ENCODE measurements around the gene OCA2.
"Not testable (repeated sequence)": the region's sequence is repeated elsewhere in the genome, so short reads cannot be mapped to it uniquely, and the experiment has no call there.

The OCA2 gene

GRCh38 chr15:27855137-27855536 lies 244.0 kb downstream of the OCA2 start:
- H3K9ac ChIP-seq (ENCODE audit: low read length in 2 of 2), result no peak overlapping the region
- no peak overlapping the region for H3K4me3 ChIP-seq (ENCODE audit: low read length in 2 of 2)
- no peak overlapping the region for H3K27ac ChIP-seq (ENCODE audit: low read length)
- no peaks in the 10 kb centered on the region for H3K27me3 ChIP-seq (ENCODE audit: control insufficient read depth in 1 of 2, insufficient read depth in 2 of 2, low read length in 2 of 2)
- no peaks in the 10 kb centered on the region for H3K36me3 ChIP-seq (ENCODE audit: control insufficient read depth in 2 of 2, insufficient read depth in 2 of 2, low read length in 2 of 2)
- H3K4me1 ChIP-seq (ENCODE audit: control insufficient read depth, insufficient read depth, low read length), result no peaks in the 10 kb centered on the region
- peaks cover 3 to 4% of the 10 kb centered on the region in 2 donors for H3K9me3 ChIP-seq (ENCODE audit: control insufficient read depth in 2 of 2, low read length in 2 of 2)

- peaks cover 4 to 5% of the 10 kb centered on the region in 2 donors for H3K9me3 ChIP-seq (ENCODE audit: control insufficient read depth in 2 of 2, low read length in 2 of 2)
- H3K9ac ChIP-seq (ENCODE audit: low read length in 2 of 2), result no peak overlapping the region
- H3K4me3 ChIP-seq (ENCODE audit: low read length in 2 of 2), result no peak overlapping the region
- H3K4me1 ChIP-seq (ENCODE audit: control insufficient read depth, insufficient read depth, low read length), result no peaks in the 10 kb centered on the region
- H3K27ac ChIP-seq (ENCODE audit: low read length), result no peak overlapping the region
- H3K27me3 ChIP-seq (ENCODE audit: control insufficient read depth in 1 of 2, insufficient read depth in 2 of 2, low read length in 2 of 2), result no peaks in the 10 kb centered on the region
- H3K36me3 ChIP-seq (ENCODE audit: control insufficient read depth in 2 of 2, insufficient read depth in 2 of 2, low read length in 2 of 2), result no peaks in the 10 kb centered on the region
Observed at GRCh38 chr15:27854601-27855000, 244.5 kb downstream of the OCA2 start.

- Histone ChIP-seq H3K36me3 (ENCODE audit: control insufficient read depth in 2 of 2, insufficient read depth in 2 of 2, low read length in 2 of 2) (no peaks in the 10 kb centered on the region), H3K9me3 (ENCODE audit: control insufficient read depth in 2 of 2, low read length in 2 of 2) (peaks cover 4 to 5% of the 10 kb centered on the region in 2 donors), H3K9ac (ENCODE audit: low read length in 2 of 2) (no peak overlapping the region), H3K4me1 (ENCODE audit: control insufficient read depth, insufficient read depth, low read length) (no peaks in the 10 kb centered on the region), H3K27me3 (ENCODE audit: control insufficient read depth in 1 of 2, insufficient read depth in 2 of 2, low read length in 2 of 2) (no peaks in the 10 kb centered on the region), H3K27ac (ENCODE audit: low read length) (no peak overlapping the region), H3K4me3 (ENCODE audit: low read length in 2 of 2) (no peak overlapping the region)
Observed at GRCh38 chr15:27853624-27854455, 245.3 kb downstream of the OCA2 start.

GRCh38 chr15:27851858-27852210 lies 247.3 kb downstream of the OCA2 start:
- Histone ChIP-seq H3K36me3 (ENCODE audit: control insufficient read depth in 2 of 2, insufficient read depth in 2 of 2, low read length in 2 of 2) (no peaks in the 10 kb centered on the region), H3K27me3 (ENCODE audit: control insufficient read depth in 1 of 2, insufficient read depth in 2 of 2, low read length in 2 of 2) (no peaks in the 10 kb centered on the region), H3K9ac (ENCODE audit: low read length in 2 of 2) (no peak overlapping the region), H3K4me3 (ENCODE audit: low read length in 2 of 2) (no peak overlapping the region), H3K4me1 (ENCODE audit: control insufficient read depth, insufficient read depth, low read length) (no peaks in the 10 kb centered on the region), H3K9me3 (ENCODE audit: control insufficient read depth in 2 of 2, low read length in 2 of 2) (peaks cover 5 to 13% of the 10 kb centered on the region in 2 donors), H3K27ac (ENCODE audit: low read length) (no peak overlapping the region)

- no peaks in the 10 kb centered on the region for H3K36me3 ChIP-seq (ENCODE audit: control insufficient read depth in 2 of 2, insufficient read depth in 2 of 2, low read length in 2 of 2)
- H3K9me3 ChIP-seq (ENCODE audit: control insufficient read depth in 2 of 2, low read length in 2 of 2), result peaks cover 5 to 13% of the 10 kb centered on the region in 2 donors
- no peak overlapping the region for H3K4me3 ChIP-seq (ENCODE audit: low read length in 2 of 2)
- H3K9ac ChIP-seq (ENCODE audit: low read length in 2 of 2), result no peak overlapping the region
- H3K4me1 ChIP-seq (ENCODE audit: control insufficient read depth, insufficient read depth, low read length), result no peaks in the 10 kb centered on the region
- H3K27me3 ChIP-seq (ENCODE audit: control insufficient read depth in 1 of 2, insufficient read depth in 2 of 2, low read length in 2 of 2), result no peaks in the 10 kb centered on the region
- H3K27ac ChIP-seq (ENCODE audit: low read length), result no peak overlapping the region
Observed at GRCh38 chr15:27850981-27851857, 247.9 kb downstream of the OCA2 start.

GRCh38 chr15:27850050-27850449 lies 249.1 kb downstream of the OCA2 start:
- H3K9me3 ChIP-seq (ENCODE audit: control insufficient read depth in 2 of 2, low read length in 2 of 2), result peaks cover 5 to 13% of the 10 kb centered on the region in 2 donors
- H3K27me3 ChIP-seq (ENCODE audit: control insufficient read depth in 1 of 2, insufficient read depth in 2 of 2, low read length in 2 of 2), result no peaks in the 10 kb centered on the region
- no peaks in the 10 kb centered on the region for H3K4me1 ChIP-seq (ENCODE audit: control insufficient read depth, insufficient read depth, low read length)
- no peaks in the 10 kb centered on the region for H3K36me3 ChIP-seq (ENCODE audit: control insufficient read depth in 2 of 2, insufficient read depth in 2 of 2, low read length in 2 of 2)
- H3K27ac ChIP-seq (ENCODE audit: low read length), result no peak overlapping the region
- no peak overlapping the region for H3K9ac ChIP-seq (ENCODE audit: low read length in 2 of 2)
- no peak overlapping the region for H3K4me3 ChIP-seq (ENCODE audit: low read length in 2 of 2)

GRCh38 chr15:27848936-27849335 lies 250.2 kb downstream of the OCA2 start:
- H3K4me1 ChIP-seq (ENCODE audit: control insufficient read depth, insufficient read depth, low read length); H3K27ac ChIP-seq (ENCODE audit: low read length); H3K4me3 ChIP-seq (ENCODE audit: low read length in 2 of 2); H3K27me3 ChIP-seq (ENCODE audit: control insufficient read depth in 1 of 2, insufficient read depth in 2 of 2, low read length in 2 of 2); H3K36me3 ChIP-seq (ENCODE audit: control insufficient read depth in 2 of 2, insufficient read depth in 2 of 2, low read length in 2 of 2); H3K9ac ChIP-seq (ENCODE audit: low read length in 2 of 2): not testable (repeated sequence)
- H3K9me3 ChIP-seq (ENCODE audit: control insufficient read depth in 2 of 2, low read length in 2 of 2), result peaks cover 5 to 11% of the 10 kb centered on the region in 2 donors

- Histone ChIP-seq H3K36me3 (ENCODE audit: control insufficient read depth in 2 of 2, insufficient read depth in 2 of 2, low read length in 2 of 2) (no peaks in the 10 kb centered on the region), H3K4me1 (ENCODE audit: control insufficient read depth, insufficient read depth, low read length) (no peaks in the 10 kb centered on the region), H3K27me3 (ENCODE audit: control insufficient read depth in 1 of 2, insufficient read depth in 2 of 2, low read length in 2 of 2) (no peaks in the 10 kb centered on the region), H3K4me3 (ENCODE audit: low read length in 2 of 2) (no peak overlapping the region), H3K9me3 (ENCODE audit: control insufficient read depth in 2 of 2, low read length in 2 of 2) (peaks cover 5 to 8% of the 10 kb centered on the region in 2 donors), H3K9ac (ENCODE audit: low read length in 2 of 2) (no peak overlapping the region), H3K27ac (ENCODE audit: low read length) (no peak overlapping the region)
Observed at GRCh38 chr15:27847775-27848710, 251.1 kb downstream of the OCA2 start.

GRCh38 chr15:27846722-27847395 lies 252.3 kb downstream of the OCA2 start:
- H3K27me3 ChIP-seq (ENCODE audit: control insufficient read depth in 1 of 2, insufficient read depth in 2 of 2, low read length in 2 of 2), result no peaks in the 10 kb centered on the region
- H3K4me1 ChIP-seq (ENCODE audit: control insufficient read depth, insufficient read depth, low read length), result no peaks in the 10 kb centered on the region
- H3K9ac ChIP-seq (ENCODE audit: low read length in 2 of 2), result no peak overlapping the region
- H3K36me3 ChIP-seq (ENCODE audit: control insufficient read depth in 2 of 2, insufficient read depth in 2 of 2, low read length in 2 of 2), result no peaks in the 10 kb centered on the region
- no peak overlapping the region for H3K27ac ChIP-seq (ENCODE audit: low read length)
- H3K4me3 ChIP-seq (ENCODE audit: low read length in 2 of 2), result no peak overlapping the region
- peaks cover 5 to 8% of the 10 kb centered on the region in 2 donors for H3K9me3 ChIP-seq (ENCODE audit: control insufficient read depth in 2 of 2, low read length in 2 of 2)
